IPS DF 4.7 (cell line): ENCODE data around the gene SNTG2.

Experiments
- DNase-seq: peaks from one replicate; pipeline ENCODE4 v3.0.0-alpha.2; 2013; ENCODE audit warnings: low spot score; ENCODE audit errors: extremely low read depth

Gene SNTG2

GRCh38 chr2:1268034-1268433, 317.4 kb downstream of the SNTG2 start:
- no peak for DNase-seq

- DNase-seq = no peak
Observed at GRCh38 chr2:1269812-1270211, 319.2 kb downstream of the SNTG2 start.

- no peak for DNase-seq
Observed at GRCh38 chr2:1272835-1273234, 322.2 kb downstream of the SNTG2 start.

GRCh38 chr2:1277634-1278033, 327.0 kb downstream of the SNTG2 start:
- no peak for DNase-seq

GRCh38 chr2:1278125-1278524, 327.5 kb downstream of the SNTG2 start:
- DNase-seq = no peak

GRCh38 chr2:1278861-1279260, 328.2 kb downstream of the SNTG2 start:
- DNase-seq = no peak

GRCh38 chr2:1282552-1282951, 331.9 kb downstream of the SNTG2 start:
- DNase-seq = no peak

- DNase-seq = no peak
Observed at GRCh38 chr2:1283020-1283801, 332.6 kb downstream of the SNTG2 start.

GRCh38 chr2:1283871-1284270, 333.2 kb downstream of the SNTG2 start:
- no peak for DNase-seq

- DNase-seq = no peak
Observed at GRCh38 chr2:1286929-1287328, 336.3 kb downstream of the SNTG2 start.

- no peak for DNase-seq
Observed at GRCh38 chr2:1287427-1287826, 336.8 kb downstream of the SNTG2 start.

GRCh38 chr2:1294900-1295299, 344.3 kb downstream of the SNTG2 start:
- no peak for DNase-seq

GRCh38 chr2:1295740-1296139, 345.1 kb downstream of the SNTG2 start:
- DNase-seq = no peak

GRCh38 chr2:1297372-1298159, 346.9 kb downstream of the SNTG2 start:
- DNase-seq = no peak

- no peak for DNase-seq
Observed at GRCh38 chr2:1299043-1299442, 348.4 kb downstream of the SNTG2 start.

GRCh38 chr2:1300284-1300683, 349.6 kb downstream of the SNTG2 start:
- DNase-seq = no peak

- no peak for DNase-seq
Observed at GRCh38 chr2:1301056-1301455, 350.4 kb downstream of the SNTG2 start.

GRCh38 chr2:1305342-1306013, 354.8 kb downstream of the SNTG2 start:
- no peak for DNase-seq

- no peak for DNase-seq
Observed at GRCh38 chr2:1306014-1306686, 355.5 kb downstream of the SNTG2 start.

GRCh38 chr2:1306687-1307516, 356.3 kb downstream of the SNTG2 start:
- no peak for DNase-seq

- no peak for DNase-seq
Observed at GRCh38 chr2:1307670-1308069, 357.0 kb downstream of the SNTG2 start.
